ENCODE results near the gene MTHFSD.

DNA sequence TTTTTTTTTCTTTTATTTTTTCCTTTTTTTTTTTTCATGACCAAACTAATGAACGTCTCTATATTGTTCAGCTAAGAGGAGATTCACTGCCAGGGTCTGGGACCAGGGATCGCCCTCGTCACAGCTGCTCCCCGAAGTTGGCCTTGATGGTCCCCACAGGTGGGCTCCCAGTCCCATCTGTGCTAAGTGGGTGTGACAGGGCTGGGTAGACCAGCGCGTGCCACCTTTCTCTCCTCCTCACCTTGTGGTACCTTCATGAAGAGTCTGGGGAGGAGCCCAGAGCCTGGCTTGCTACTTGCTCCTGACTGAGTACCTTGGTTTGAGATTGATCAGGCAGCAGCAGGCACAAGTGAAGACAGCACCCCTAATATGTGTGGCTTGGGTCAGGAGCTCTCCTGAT lies 51.2 kb downstream of the MTHFSD start:
- TF ChIP-seq, protein P1, sequence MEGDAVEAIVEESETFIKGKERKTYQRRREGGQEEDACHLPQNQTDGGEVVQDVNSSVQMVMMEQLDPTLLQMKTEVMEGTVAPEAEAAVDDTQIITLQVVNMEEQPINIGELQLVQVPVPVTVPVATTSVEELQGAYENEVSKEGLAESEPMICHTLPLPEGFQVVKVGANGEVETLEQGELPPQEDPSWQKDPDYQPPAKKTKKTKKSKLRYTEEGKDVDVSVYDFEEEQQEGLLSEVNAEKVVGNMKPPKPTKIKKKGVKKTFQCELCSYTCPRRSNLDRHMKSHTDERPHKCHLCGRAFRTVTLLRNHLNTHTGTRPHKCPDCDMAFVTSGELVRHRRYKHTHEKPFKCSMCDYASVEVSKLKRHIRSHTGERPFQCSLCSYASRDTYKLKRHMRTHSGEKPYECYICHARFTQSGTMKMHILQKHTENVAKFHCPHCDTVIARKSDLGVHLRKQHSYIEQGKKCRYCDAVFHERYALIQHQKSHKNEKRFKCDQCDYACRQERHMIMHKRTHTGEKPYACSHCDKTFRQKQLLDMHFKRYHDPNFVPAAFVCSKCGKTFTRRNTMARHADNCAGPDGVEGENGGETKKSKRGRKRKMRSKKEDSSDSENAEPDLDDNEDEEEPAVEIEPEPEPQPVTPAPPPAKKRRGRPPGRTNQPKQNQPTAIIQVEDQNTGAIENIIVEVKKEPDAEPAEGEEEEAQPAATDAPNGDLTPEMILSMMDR (conservative IDR thresholded peaks at IDR 0.05), result no peak
- no peak for TF ChIP-seq ZFX (IDR thresholded peaks at IDR 0.05)
